ENCODE measurements around the gene SPAG16.

Gene SPAG16

DNA sequence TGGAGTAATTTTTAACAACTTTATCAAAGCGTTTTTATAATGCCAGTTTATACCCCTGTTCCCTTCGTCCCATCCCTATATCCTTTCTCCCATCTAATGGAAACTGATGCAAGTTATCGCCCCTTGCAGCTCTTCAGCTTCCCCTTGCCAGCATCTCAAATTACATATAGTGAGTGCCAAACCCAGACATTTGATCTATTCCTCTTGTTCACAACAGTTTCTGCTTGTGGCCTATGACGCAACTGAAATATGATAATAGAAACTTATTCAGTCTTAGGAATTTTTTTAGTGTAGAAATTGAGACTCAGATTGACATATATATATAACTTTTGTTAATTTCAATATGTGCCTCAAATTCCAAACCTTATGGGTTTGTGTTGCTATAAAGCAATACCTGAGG lies 564.4 kb downstream of the SPAG16 start:
- Mint-ChIP-seq H3K27ac (no peak overlapping the region), H3K9me3 (no peaks in the 10 kb centered on the region), H3K36me3 (ENCODE audit: low read depth) (no peaks in the 10 kb centered on the region), H3K4me1 (peaks cover 7% of the 10 kb centered on the region), H3K27me3 (ENCODE audit: low read depth) (no peaks in the 10 kb centered on the region), H3K4me3 (no peak overlapping the region)
- TF ChIP-seq, protein P1, sequence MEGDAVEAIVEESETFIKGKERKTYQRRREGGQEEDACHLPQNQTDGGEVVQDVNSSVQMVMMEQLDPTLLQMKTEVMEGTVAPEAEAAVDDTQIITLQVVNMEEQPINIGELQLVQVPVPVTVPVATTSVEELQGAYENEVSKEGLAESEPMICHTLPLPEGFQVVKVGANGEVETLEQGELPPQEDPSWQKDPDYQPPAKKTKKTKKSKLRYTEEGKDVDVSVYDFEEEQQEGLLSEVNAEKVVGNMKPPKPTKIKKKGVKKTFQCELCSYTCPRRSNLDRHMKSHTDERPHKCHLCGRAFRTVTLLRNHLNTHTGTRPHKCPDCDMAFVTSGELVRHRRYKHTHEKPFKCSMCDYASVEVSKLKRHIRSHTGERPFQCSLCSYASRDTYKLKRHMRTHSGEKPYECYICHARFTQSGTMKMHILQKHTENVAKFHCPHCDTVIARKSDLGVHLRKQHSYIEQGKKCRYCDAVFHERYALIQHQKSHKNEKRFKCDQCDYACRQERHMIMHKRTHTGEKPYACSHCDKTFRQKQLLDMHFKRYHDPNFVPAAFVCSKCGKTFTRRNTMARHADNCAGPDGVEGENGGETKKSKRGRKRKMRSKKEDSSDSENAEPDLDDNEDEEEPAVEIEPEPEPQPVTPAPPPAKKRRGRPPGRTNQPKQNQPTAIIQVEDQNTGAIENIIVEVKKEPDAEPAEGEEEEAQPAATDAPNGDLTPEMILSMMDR (IDR thresholded peaks at IDR 0.05; ENCODE audit: unreplicated experiment in 3 of 3), result no peak

DNA sequence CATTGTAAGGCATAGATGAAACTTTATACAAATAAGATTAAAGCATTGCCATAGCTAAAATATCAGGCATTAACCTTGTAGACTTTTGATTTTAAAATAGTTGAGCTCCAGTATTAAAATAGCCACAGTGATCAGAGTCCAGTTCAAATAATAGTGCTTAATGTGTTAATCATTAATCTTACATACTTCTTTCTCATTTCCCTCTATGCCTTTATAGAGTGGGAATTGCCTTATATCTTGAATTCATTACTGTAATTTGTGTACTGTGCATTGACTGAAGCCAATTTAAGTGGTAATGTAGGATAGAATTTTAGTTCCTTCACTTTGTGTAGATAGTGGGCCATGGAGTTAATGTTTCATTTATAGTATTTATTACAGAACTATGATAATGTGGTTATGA lies 577.4 kb downstream of the SPAG16 start:
- no peak overlapping the region for H3K27ac Mint-ChIP-seq
- H3K4me1 Mint-ChIP-seq, result no peaks in the 10 kb centered on the region
- TF ChIP-seq, protein P1 (IDR thresholded peaks at IDR 0.05; ENCODE audit: unreplicated experiment in 3 of 3), result no peak
- H3K36me3 Mint-ChIP-seq (ENCODE audit: low read depth), result no peaks in the 10 kb centered on the region
- H3K27me3 Mint-ChIP-seq (ENCODE audit: low read depth), result no peaks in the 10 kb centered on the region
- no peaks in the 10 kb centered on the region for H3K9me3 Mint-ChIP-seq
- no peak overlapping the region for H3K4me3 Mint-ChIP-seq

GRCh38 chr2:213862407-213863076 lies 578.3 kb downstream of the SPAG16 start:
- Mint-ChIP-seq H3K36me3 (ENCODE audit: low read depth) (no peaks in the 10 kb centered on the region), H3K4me3 (no peak overlapping the region), H3K27ac (no peak overlapping the region), H3K9me3 (no peaks in the 10 kb centered on the region), H3K4me1 (no peaks in the 10 kb centered on the region), H3K27me3 (ENCODE audit: low read depth) (no peaks in the 10 kb centered on the region)
- TF ChIP-seq, protein P1 (IDR thresholded peaks at IDR 0.05; ENCODE audit: unreplicated experiment in 3 of 3), result no peak

DNA sequence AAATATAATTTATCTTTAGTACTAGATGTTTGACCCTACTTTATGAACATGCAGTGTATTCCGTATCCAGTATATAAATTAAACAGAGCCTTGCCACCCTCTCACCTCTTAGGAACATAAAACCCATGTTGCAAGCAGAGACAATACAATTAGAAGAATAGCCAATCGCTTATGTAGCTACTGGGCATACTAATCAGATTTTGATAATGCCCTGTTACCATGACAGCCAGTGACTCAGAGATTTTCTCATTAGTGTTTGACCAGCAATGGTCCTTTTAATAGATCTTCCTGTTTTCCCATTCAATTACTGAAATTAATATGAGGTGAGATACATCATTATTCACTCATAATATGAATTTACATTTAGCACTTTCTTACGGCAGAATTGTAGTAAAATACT lies 579.3 kb downstream of the SPAG16 start:
- TF ChIP-seq, protein P1 (IDR thresholded peaks at IDR 0.05; ENCODE audit: unreplicated experiment in 3 of 3), result no peak
- Mint-ChIP-seq H3K27ac (no peak overlapping the region), H3K4me1 (no peaks in the 10 kb centered on the region), H3K27me3 (ENCODE audit: low read depth) (no peaks in the 10 kb centered on the region), H3K4me3 (no peak overlapping the region), H3K36me3 (ENCODE audit: low read depth) (no peaks in the 10 kb centered on the region), H3K9me3 (no peaks in the 10 kb centered on the region)

- H3K36me3 Mint-ChIP-seq (ENCODE audit: low read depth), result no peaks in the 10 kb centered on the region
- peaks cover 2% of the 10 kb centered on the region for H3K9me3 Mint-ChIP-seq
- no peak overlapping the region for H3K27ac Mint-ChIP-seq
- H3K4me3 Mint-ChIP-seq, result no peak overlapping the region
- no peaks in the 10 kb centered on the region for H3K4me1 Mint-ChIP-seq
- TF ChIP-seq, protein P1 (IDR thresholded peaks at IDR 0.05; ENCODE audit: unreplicated experiment in 3 of 3), result no peak
- H3K27me3 Mint-ChIP-seq (ENCODE audit: low read depth), result no peaks in the 10 kb centered on the region
Measured at GRCh38 chr2:213868526-213868925, 584.3 kb downstream of the SPAG16 start.

DNA sequence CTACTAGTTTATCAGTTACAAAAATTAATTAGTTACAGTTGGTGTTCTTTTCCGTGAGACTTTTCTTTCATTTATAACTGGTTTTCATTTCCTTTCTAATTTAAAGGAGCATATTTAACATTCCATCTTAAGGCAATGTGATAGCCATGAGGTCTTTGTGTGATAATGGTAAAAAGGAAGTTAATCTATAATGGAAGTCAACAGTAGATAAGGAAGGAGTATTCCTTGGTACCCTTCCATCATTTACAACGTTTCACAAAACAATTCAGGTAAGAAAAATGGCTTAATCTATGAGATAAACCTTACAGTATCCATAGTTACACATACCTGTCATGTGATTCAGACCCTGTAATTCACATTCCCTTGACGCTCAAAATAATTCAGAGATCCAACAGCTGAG lies 601.2 kb downstream of the SPAG16 start:
- Mint-ChIP-seq H3K4me1 (no peaks in the 10 kb centered on the region), H3K4me3 (no peak overlapping the region), H3K27ac (no peak overlapping the region), H3K36me3 (ENCODE audit: low read depth) (no peaks in the 10 kb centered on the region), H3K27me3 (ENCODE audit: low read depth) (no peaks in the 10 kb centered on the region), H3K9me3 (peaks cover 3% of the 10 kb centered on the region)
- TF ChIP-seq, protein P1 (IDR thresholded peaks at IDR 0.05; ENCODE audit: unreplicated experiment in 3 of 3), result no peak
